Astrocyte of the cerebellum (primary cell): Measurements from ENCODE around the gene NUDT14.

Experiments used
- DNase-seq: peaks from one replicate; pipeline ENCODE4 v3.0.0-alpha.2; 2011; ENCODE audit warnings: low read depth
- H3K4me3 ChIP-seq: 2 replicates; pipeline ENCODE4 v1.5.1; 2011; ENCODE audit warnings: mild to moderate bottlenecking, low read depth, low read length, moderate library complexity
- in situ Hi-C: cut with HindIII; loops from 2 replicates; pipeline ENCODE4 v1.10.0; 2017; ENCODE audit warnings: low sequenced_read_pairs
- TF ChIP-seq, protein P1 (sequence below): IDR thresholded peaks from 2 replicates; pipeline ENCODE4 v1.5.1; 2012; ENCODE audit warnings: low read length, low read depth, moderate library complexity, mild to moderate bottlenecking; ENCODE audit errors: missing control alignments

Gene NUDT14

GRCh38 chr14:105204206-105204930 lies 23.3 kb upstream of the NUDT14 start:
- in situ Hi-C loops = no loop called here
- H3K4me3 ChIP-seq = no peak overlapping the region
- no peak for DNase-seq
- TF ChIP-seq, protein P1, sequence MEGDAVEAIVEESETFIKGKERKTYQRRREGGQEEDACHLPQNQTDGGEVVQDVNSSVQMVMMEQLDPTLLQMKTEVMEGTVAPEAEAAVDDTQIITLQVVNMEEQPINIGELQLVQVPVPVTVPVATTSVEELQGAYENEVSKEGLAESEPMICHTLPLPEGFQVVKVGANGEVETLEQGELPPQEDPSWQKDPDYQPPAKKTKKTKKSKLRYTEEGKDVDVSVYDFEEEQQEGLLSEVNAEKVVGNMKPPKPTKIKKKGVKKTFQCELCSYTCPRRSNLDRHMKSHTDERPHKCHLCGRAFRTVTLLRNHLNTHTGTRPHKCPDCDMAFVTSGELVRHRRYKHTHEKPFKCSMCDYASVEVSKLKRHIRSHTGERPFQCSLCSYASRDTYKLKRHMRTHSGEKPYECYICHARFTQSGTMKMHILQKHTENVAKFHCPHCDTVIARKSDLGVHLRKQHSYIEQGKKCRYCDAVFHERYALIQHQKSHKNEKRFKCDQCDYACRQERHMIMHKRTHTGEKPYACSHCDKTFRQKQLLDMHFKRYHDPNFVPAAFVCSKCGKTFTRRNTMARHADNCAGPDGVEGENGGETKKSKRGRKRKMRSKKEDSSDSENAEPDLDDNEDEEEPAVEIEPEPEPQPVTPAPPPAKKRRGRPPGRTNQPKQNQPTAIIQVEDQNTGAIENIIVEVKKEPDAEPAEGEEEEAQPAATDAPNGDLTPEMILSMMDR = no peak

DNA sequence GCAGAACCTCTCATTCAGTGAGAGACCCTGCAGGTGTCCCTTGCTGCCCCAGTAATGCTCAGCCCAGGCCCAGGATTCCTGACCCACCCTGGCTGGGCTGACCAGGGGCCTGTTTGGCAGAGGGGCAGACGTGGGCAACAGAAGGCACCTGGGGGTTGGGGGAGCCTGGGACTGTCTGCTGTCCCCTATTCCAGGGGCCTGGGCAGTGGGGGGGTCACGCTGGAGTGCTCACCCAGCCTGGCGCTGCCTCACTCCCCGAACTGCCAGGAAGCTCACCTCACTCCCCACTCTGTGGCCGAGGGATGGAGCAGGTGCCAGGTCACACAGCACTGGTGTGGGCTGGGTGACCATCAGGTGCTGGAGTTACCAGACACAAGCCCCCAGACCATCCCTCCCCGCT lies 22.6 kb upstream of the NUDT14 start:
- TF ChIP-seq, protein P1 = no peak
- H3K4me3 ChIP-seq = no peak overlapping the region
- DNase-seq = no peak
- in situ Hi-C loops = no loop called here

DNA sequence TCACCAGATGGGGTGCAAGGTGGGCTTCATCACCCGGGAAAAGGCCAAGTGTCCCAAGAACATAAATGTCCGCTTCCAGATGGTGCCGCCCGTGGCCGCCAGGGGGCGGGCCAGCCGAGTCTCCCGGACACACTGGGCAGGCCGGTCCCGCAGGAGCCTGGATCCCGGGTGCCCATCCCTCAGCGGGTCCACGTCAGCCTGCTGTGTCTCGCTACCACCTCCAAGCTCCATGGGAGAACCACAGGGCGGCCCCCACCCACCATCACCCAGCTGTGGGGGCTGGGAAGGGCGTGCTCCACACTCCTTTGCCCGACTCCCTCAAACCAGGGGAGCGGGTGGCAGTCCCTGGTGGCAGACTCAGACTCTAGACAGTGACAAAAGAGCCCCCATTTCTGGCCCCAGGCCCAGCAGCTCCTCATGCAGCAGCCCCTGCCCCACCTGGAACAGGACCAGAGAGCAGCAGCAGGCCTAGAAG lies 22.0 kb upstream of the NUDT14 start:
- H3K4me3 ChIP-seq = no peak overlapping the region
- DNase-seq = peak; percentile 23
- TF ChIP-seq, protein P1 = peak; percentile 81
- in situ Hi-C loops = no loop called here

- TF ChIP-seq, protein P1 = no peak
- DNase-seq = no peak
- in situ Hi-C loops = no loop called here
- no peak overlapping the region for H3K4me3 ChIP-seq
Observed at GRCh38 chr14:105201925-105202513, 20.9 kb upstream of the NUDT14 start.

GRCh38 chr14:105201156-105201924 lies 20.2 kb upstream of the NUDT14 start:
- TF ChIP-seq, protein P1 = no peak
- DNase-seq = no peak
- H3K4me3 ChIP-seq = no peak overlapping the region
- in situ Hi-C loops = no loop called here

GRCh38 chr14:105200641-105201040 lies 19.5 kb upstream of the NUDT14 start:
- TF ChIP-seq, protein P1 = no peak
- in situ Hi-C loops = no loop called here
- no peak overlapping the region for H3K4me3 ChIP-seq
- no peak for DNase-seq
